Measurements from ENCODE around the gene ZCCHC8.
"Not testable (repeated sequence)": the region's sequence is repeated elsewhere in the genome, so short reads cannot be mapped to it uniquely, and the experiment has no call there.

Gene ZCCHC8

DNA sequence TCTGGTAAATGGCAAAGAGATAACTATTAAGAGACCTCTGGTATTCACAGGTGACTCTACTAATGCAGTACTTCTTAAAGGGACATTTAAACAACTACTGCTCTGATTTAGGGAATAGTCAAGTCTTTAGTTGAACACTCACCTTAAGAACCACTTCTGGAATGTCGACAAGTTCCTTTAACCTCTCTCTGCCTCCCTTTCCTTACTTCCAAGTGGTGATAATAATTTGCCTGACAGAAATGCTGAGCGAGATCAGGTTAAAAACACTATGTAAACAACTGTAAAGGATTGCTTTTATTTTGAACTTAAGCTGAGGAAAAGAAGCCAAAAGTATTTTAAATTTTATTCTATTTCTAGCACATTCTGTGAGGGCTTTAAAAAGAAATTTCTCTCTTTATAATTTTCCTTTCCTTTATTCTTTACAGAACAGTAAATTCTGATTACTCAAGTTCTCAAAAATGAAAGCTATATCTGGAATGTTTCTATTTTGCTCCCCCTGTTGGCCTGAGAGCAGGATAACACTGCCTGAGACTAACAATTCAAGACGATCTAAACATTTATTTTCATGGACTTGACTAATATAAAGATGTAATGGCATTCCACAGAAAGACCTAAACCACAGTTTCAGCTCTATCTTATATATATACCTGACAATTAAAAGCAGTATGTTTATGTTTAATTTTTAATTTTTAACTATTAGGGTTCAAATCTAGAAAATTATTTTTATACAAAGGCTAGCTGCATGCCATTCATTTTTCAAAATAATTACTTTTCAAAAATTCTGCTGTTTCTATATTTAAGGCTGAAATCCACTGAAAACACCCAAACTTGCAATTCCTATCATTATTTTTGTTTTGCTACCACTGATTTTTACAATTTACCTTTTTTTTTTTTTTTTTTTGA lies 29.2 kb downstream of the ZCCHC8 start:
- no peak for DNase-seq (ENCODE audit: low read depth, low spot score)

DNA sequence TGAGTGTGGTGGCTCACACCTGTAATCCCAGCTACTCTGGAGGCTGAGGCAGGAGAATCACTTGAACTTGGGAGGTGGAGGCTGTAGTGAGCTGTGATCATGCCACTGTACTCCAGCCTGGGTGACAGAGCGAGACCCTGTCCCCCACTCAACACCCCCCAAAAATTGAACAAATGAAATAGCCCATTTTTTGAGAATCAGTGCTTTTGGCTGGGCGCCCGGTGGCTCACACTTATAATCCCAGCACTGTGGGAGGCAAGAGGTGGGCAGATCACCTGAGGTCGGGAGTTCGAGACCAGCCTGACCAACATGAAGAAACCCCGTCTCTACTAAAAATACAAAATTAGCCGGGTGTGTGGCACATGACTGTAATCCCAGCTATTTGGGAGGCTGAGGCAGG lies 30.2 kb downstream of the ZCCHC8 start:
- DNase-seq (ENCODE audit: low read depth, low spot score): not testable (repeated sequence)

DNA sequence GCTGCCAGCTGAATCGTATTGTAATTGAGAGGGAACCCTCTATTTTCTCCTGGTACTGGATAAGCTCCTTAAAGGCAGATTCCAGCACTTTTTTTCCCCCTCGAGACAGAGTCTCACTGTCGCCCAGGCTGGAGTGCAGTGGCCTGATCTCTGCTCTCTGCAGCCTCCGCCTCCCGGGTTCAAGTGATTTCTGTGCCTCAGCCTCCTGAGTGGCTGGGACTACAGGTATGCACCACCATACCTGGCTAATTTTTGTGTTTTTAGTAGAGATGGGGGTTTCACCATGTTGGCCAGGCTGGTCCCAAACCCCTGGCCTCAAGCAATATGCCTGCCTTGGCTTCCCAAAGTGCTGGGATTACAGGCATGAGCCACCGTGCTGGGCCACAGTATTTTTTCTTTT lies 30.9 kb downstream of the ZCCHC8 start:
- not testable (repeated sequence) for DNase-seq (ENCODE audit: low read depth, low spot score)

DNA sequence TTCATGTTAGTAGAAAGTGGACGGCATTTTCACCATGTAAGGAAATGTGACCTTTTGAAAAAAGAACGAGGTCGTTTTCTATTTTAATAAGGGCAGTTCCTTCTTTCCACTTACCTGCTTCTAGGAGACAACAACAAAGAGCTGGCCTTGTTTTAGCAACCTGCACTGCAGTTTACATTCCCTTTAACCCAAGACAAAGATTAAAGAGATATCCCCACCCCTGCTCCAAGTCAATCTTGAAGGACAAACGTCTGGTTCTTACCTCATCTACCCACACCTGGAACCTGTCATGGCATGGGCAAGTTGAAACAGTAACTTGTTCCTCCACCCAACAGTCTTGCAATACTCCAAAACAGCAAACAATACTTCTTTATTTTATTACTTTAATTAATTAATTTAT lies 32.7 kb downstream of the ZCCHC8 start:
- DNase-seq (ENCODE audit: low read depth, low spot score): peak; percentile 35

DNA sequence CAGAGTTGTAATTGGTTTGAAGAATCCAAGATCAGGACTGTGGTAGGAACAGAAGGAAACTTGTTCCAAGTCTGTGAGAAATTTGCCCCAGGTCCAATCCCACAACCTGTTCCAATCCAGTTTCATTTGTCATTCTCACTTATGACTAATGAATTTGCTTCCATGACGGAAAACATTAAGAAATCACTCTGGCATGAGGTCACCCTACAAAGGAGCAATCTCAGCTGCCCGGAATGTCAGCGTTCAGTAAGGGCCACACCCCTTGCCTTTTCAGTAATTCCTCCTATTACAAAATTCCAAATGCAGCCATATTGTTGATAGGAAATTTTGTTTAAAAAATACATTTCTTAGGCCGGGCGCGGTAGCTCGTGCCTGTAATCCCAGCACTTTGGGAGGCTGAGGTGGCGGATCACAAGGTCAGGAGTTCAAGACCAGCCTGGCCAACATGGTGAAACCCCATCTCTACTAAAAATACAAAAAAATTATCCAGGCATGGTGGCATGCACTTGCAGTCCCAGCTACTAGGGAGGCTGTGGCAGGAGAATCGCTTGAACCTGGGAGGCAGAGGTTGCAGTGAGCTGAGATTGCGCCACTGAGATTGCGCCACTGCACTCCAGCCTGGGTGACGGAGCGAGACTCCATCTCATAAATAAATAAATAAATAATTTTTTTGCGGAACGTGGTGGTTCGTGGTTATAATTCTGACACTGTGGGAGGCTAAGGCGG lies 36.3 kb downstream of the ZCCHC8 start:
- peak; percentile 27 for DNase-seq (ENCODE audit: low read depth, low spot score)

DNA sequence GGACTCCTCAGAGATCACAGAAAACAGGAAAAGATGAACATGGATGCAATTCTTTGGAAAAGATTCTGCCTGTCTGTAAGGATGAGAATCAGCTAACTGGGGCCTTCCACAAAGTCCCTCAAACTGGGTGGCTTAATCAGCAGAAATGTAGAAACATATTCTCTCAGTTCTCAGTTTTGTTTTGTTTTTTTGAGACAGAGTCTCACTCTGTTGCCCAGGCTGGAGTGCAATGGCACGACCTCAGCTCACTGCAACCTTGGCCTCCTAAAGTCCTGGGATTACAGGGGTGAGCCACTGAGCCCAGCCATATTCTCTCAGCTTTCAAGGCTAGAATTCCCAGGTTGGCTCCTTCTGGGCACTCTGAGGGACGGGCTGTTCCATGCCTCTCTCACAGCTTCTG lies 40.1 kb downstream of the ZCCHC8 start:
- DNase-seq (ENCODE audit: low read depth, low spot score): no peak

DNA sequence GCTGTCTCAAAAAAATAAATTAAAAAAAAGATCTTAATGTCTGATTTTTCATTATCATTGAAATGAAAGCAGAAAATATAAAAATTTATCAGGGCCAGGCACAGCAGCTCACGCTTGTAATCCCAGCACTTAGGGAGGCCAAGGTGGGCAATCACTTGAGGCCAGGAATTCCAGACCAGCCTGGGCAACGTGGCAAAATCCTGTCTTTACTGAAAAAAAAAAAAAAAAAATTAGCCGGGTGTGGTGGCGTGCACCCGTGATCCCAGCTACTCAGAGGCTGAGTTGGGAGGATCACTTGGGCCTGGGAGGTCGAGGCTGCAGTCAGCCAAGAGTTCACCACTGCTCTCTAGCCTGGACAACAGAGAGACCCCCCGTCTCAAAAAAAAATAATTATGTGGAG lies 40.7 kb downstream of the ZCCHC8 start:
- no peak for DNase-seq (ENCODE audit: low read depth, low spot score)

DNA sequence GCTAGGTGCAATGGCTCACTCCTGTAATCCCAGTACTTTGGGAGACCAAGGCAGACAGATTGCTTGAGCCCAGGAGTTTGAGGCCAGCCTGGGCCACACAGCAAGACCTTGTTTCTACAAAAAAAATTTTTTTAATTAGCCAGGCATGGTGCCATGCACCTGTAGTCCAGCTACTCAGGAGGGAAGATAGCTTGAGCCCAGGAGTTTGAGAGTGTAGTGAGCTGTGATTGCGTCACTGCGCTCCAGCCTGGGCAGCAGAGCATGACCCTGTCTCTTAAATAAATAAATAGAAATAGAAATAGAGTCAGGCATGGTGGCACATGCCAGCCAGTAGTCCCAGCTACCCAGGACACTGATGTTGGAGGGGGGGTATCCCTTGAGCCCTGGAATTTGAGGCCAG lies 41.5 kb downstream of the ZCCHC8 start:
- no peak for DNase-seq (ENCODE audit: low read depth, low spot score)

DNA sequence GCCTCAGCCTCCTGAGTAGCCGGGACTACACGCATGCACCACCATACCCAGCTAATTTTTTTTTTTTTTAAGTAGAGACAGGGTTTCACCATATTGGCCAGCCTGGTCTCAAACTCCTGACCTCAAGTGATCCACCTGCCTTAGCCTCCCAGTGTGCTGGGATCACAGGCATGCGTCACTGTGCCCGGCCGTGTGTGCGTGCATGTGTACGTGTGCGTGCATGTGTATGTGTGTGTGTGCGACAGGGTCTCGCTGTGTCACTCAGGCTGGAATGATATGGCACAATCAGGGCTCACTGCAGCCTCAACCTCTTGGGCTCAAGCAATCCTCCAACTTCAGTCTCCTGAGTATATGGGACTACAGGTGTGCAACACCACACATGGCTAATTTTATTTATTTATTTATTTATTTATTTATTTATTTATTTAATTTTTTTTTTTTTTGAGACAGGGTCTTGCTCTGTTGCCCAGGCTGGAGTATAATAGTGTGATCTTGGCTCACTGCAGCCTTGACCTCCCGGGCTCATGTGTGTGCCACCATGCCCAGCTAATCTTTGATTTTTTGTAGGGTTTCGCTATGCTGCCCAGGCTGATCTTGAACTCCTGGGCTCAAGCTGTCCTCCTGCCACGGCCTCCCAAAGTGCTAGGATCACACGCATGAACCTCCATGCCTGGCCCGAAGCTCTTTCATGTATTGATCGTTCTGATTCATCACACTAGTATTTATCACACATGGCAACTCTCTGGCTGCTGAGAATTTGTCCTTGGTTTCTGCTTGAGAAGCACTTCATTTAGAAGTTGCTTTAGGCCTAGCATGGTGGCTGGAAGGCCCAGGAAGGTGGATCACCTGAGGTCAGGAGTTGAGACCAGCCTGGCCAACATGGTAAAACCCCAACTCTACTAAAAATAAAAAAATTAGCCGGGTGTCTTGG lies 42.4 kb downstream of the ZCCHC8 start:
- DNase-seq (ENCODE audit: low read depth, low spot score): no peak

DNA sequence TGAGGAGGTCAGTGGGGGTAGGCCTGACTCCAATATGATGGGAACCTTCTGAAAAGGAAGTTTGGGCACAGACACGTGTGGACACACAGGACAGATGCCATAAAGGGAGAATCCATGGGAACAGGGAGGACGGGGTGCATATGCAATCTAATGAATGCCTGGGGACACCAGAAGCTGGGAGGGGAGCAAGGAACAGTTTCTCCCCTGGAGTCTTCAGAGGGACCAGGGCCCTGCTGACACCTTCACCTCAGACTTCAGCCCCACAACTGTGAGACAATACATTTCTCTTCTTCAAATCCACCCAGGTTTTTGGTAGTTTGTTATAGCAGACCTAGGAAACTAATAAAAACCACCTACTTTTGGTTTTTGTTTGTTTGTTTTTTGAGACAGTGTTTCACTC lies 43.1 kb downstream of the ZCCHC8 start:
- DNase-seq (ENCODE audit: low read depth, low spot score): no peak

DNA sequence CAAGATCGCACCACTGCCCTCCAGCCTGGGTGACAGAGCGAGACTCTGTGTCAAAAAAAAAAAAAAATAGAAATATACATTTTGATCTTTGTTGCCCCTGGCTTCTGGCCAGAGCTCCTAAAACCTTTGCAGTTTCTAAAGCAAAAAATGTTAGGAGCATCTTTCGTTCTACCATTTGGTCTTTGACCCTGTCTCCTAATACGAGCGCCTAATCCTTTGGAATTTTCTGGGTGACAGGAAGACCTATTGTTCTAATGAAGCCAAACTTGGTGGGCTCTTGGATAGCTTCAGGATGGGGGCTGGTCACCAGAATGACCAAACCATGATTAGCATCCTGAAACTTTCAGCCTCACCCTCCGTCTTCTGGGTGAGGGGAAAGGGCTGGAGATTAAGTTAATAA lies 46.0 kb downstream of the ZCCHC8 start:
- DNase-seq (ENCODE audit: low read depth, low spot score): no peak

DNA sequence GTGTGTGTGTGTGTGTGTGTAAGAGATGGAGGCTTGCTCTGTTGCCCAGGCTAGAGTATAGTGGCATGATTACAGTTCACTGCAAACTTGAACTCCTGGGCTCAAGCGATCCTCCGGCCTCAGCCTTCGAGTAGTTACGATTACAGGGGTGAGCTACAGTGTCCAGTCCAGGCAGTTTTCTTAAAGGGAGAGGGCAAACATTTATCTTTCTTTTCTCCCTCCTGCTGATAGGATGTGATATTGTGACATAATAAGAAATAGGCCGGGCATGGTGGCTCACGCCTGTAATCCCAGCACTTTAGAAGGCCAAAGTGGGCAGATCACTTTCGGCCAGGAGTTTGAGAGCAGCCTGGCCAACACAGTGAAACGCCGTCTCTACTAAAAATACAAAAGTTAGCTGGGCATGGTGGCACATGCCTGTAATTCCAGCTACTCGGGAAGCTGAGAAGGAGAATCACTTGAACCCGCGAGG lies 46.4 kb downstream of the ZCCHC8 start:
- no peak for DNase-seq (ENCODE audit: low read depth, low spot score)

DNA sequence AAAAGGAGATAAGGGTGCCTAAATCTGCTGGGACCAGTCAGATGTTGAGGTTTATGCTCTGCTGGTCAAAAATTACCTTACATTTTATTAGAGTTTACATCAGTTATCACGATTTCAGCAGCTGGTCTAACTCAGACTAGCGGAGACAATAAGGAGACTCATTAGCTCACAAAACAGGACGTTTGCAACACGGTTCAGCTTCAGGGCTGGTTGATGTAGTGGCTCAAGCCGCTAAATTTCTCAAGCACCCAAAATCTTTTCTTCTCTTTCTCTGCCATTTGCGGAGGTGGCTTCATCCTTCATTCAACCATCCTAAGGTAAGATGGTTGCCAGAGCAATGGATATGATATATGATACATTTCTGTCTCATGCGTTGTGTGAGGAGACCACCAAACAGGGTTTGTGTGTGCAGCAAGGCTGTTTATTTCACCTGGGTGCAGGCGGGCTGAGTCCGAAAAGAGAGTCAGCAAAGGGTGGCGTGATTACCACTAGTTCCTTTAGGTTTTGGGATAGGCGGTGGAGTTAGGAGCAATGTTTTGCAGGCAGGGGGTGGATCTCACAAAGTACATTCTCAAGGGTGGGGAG lies 47.9 kb downstream of the ZCCHC8 start:
- DNase-seq (ENCODE audit: low read depth, low spot score): no peak

DNA sequence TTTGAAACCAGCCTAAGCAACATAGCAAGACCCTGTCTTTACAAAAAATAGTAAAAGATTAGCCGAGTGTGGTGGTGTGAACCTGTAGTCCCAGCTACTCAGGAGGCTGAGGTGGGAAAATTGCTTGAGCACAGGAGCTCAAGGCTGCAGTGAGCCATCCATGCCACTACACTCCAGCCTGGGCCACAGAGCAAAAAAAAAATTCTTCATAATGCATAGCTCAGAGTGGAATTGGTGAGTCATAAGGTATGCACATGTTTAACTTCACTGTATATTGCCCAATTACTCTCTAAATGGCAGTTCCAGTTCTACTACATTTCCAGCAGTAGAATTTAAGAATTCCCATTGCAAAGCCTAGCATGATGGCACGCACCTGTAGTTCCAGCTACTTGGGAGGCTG lies 51.4 kb downstream of the ZCCHC8 start:
- no peak for DNase-seq (ENCODE audit: low read depth, low spot score)

DNA sequence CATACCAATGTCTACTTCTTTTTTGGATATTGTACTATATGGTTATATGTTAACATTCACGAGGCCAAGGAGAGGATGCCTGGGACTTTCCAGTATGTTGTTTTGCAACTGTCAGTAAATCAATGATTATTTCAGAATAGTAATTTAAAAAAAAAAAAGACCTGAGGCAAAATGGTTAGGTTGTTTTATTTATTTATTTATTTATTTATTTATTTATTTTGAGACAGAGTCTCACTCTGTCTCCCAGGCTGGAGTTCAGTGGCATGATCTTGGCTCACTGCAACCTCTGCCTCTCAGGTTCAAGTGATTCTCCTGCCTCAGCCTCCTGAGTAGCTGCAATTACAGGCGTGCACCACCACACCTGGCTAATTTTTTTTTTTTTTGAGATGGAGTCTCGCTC lies 52.9 kb downstream of the ZCCHC8 start:
- DNase-seq (ENCODE audit: low read depth, low spot score): not testable (repeated sequence)

DNA sequence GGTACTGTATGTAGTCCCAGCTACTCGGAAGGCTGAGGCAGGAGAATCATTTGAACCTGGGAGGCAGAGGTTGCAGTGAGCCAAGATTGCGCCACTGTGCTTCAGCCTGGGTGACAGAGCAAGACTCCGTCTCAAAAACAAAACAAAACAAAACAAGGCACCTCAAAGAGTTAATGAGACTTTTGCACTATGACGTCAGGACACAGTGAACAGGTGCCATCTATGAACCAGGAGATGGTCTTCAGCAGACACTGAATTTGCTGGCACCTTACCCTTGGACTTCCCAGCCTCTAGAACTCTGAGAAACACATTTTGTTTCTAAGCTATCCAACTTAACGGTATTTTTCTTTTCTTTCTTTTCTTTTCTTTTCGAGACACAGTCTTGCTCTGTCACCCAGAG lies 54.3 kb downstream of the ZCCHC8 start:
- DNase-seq (ENCODE audit: low read depth, low spot score): not testable (repeated sequence)

DNA sequence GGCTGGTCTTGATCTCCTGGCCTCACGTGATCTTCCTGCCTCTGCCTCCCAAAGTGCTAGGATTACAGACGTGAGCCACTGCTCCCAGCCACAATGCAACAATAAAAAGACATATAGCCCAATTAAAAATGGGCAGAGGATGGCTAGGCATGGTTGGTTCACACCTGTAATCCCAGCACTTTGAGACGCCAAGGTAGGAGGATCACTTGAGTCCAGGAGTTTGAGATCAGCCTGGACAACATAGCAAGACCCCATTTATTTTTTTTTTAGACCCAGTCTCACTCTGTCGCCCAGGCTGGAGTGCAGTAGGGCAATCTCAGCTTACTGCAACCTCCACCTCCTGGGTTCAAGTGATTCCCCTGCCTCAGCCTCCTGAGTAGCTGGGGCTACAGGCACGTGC lies 56.7 kb downstream of the ZCCHC8 start:
- not testable (repeated sequence) for DNase-seq (ENCODE audit: low read depth, low spot score)

DNA sequence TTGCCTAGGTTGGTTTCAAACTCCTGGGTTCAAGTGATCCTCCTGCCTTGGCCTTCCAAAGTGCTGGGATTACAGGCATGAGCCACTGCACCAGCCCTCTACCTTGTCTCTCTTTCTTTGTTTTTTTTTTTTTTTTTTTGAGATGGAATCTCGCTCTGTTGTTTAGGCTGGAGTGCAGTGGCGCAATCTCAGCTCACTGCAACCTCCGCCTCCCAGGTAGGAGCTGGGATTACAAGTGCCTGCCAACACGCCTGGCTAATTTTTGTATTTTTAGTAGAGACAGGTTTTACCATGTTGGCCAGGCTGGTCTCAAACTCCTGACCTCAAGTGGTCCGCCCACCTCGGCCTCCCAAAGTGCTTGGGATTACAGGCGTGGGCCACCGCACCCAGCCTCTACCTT lies 61.9 kb downstream of the ZCCHC8 start:
- peak; percentile 18 for DNase-seq (ENCODE audit: low read depth, low spot score)

DNA sequence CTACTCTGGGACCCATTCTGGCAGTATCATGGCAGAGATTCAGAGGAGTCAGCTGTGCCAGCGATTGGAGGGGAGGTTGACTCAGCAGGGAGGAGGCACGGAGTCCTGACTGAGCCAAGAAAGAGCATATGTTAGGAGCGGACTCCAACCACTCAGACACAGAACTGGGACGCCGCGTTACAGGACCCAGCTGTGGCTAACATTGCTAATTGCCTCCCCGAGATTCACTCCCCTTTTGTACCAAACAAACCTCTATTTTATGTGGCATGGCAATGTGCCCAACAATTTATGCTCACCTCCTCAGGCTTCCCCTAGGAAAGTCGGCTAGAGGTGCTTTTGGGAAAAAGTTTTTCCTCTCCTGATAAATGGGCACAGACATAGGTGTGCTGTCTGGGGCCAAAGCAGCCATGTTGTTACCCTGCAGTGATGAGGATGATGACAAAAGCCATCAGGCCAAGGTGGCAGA lies 63.0 kb downstream of the ZCCHC8 start:
- DNase-seq (ENCODE audit: low read depth, low spot score): no peak

DNA sequence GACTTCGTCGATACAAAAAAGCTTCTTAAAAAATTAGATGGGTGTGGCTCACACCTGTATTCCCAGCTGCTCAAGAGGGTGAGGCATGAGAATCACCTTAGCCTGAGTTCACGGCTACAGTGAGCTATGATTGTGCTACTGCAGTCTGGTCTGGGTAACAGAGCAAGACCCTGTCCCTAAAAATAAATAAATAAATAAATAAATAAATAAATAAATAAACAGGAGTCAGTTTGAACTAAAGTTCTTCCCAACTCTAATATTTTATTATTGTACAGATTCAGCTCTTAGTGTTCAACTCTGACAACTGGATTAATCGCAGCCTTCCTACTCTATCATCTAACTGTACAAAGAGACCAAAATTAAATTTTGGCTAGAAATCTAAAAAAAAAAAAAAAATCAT lies 65.5 kb downstream of the ZCCHC8 start:
- no peak for DNase-seq (ENCODE audit: low read depth, low spot score)

DNA sequence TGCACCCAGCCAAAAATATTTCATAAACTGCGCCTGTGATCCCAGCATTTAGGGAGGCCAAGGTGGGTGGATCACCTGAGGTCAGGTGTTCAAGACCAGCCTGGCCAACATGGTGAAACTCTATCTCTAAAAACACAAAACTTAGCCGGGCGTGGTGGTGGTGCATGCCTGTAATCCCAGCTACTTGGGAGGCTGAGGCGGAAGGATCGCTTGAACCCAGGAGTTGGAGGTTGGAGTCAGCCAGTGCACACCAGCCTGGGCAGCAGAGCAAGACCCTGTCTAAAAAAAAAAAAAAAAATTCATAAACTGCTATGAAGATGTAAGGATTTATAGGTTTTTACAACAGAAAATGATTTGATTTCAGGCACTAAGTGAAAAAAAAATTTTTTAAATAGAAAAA lies 71.7 kb downstream of the ZCCHC8 start:
- DNase-seq (ENCODE audit: low read depth, low spot score): not testable (repeated sequence)
